HG02970 (cell line): ENCODE measurements around the gene MYO5B.

Experiments
- ATAC-seq: cut with Tn5 transposase; IDR thresholded peaks from one replicate; pipeline ENCODE4 v1.9.1; 2021; ENCODE audit warnings: mild to moderate bottlenecking, moderate library complexity, moderate number of reproducible peaks; ENCODE audit not compliant: unreplicated experiment, low FRiP score

MYO5B gene

DNA sequence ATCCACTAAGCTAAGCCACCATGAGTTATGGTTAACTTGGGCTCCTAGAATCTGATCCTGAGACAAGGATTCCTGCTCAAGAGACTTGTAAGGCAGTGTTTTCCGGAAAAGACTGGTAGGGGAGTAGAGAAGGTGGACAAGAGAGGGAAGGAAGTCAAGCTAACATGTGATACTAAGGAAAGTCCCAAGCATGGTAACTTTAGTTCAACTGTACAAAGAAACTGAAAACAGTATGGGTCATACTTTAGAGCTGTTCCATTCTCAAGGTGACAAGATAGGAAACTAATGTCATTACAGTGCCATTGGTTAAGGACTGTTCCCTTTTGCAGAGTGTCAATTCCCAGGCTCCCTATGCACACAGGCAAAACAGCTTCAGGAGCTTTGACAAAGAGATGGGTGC, 5.8 kb downstream of the MYO5B start:
- ATAC-seq = no peak

GRCh38 chr18:50188652-50189051, 6.3 kb downstream of the MYO5B start:
- no peak for ATAC-seq

DNA sequence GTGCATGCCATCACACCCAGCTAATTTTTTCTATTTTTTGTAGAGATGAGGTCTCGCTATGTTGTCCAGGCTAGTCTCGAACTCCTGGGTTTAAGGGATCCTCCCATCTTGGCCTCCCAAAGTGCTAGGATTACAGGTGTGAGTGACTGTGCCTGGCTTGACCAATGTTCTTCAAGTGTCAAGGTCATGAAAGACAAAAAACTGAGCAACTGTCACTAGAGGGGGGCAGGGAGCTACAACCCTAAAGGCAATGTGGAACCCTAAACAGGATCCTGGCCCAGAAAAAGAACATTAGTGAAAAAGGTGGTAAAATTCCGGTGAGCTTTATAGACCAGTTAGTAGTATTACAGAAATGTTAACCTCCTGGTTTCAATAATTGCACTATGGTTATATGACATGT, 7.3 kb downstream of the MYO5B start:
- no peak for ATAC-seq

- no peak for ATAC-seq
Observed at GRCh38 chr18:50186385-50186784, 8.6 kb downstream of the MYO5B start.

GRCh38 chr18:50183556-50183955, 11.4 kb downstream of the MYO5B start:
- ATAC-seq = no peak

- no peak for ATAC-seq
Observed at GRCh38 chr18:50182511-50182910, 12.4 kb downstream of the MYO5B start.

DNA sequence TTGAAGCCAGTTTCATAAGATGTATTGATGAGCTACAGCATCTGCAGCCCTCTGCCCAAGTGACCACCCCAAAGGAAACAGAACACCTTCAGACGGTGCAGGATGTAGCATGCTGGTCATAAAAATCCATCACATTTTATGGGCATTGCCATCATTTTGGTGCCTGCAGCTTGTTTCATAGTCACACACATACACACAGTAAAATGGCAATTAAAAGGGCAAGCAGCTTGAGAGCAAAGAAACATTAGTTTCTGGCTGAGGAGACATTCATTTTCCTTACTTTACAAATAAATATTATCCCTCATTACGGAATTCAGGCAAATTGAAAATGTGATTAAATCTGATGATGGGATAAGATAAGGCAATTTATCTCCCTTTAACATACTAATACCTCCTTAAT, 13.4 kb downstream of the MYO5B start:
- ATAC-seq = no peak

GRCh38 chr18:50179465-50179864, 15.5 kb downstream of the MYO5B start:
- ATAC-seq = no peak

DNA sequence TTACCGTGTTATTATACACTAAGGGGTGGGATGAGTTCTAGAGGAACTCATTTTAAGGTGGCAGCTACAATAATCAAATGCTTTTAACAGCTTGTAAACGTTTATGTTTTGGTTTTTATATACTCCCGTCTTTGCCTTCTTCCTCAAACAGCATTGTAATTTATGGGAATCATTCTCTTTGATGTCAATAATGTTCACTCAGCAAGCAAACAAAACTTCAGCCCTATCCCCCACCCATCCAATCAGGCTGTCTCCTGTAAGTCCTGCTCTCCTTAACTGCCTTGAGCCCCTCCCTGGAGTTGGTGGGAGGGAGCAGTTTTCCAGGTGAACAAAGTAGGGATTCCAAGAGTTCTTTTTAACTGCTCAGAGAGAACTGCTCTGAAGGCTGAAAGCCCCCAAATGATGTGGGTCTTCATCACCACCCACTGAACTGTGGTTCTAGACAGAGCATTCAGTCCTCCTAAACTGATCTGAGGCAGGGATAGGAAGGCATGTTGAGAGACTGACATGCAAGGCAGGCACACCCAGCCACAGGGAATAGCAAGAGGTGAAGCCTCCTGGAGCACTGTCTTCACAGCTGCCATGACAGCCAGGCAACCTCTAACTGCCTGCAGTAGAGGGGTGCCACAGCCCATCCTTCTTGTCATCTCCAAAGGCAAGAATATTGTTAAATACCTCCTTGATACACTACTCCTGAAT, 17.5 kb downstream of the MYO5B start:
- ATAC-seq = no peak

DNA sequence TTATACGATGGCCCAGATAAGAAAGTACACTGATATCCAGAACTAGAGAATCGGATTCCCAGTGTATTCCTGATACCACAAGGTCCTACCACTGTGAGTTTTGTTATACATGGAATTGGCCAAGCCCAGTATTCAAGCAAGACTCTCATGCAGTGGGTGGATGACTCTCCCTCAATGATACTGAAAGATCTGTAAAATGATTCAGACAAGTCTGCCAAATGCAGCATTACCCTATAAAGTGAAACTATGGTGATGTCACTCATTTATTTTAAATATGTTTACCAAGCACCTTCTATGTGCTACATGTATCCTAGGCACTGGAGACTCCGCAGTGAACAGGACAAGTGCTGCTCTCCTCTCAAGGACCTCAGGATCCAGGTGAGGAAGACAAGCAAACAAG, 22.6 kb downstream of the MYO5B start:
- ATAC-seq = no peak

- no peak for ATAC-seq
Observed at GRCh38 chr18:50171406-50171805, 23.5 kb downstream of the MYO5B start.

DNA sequence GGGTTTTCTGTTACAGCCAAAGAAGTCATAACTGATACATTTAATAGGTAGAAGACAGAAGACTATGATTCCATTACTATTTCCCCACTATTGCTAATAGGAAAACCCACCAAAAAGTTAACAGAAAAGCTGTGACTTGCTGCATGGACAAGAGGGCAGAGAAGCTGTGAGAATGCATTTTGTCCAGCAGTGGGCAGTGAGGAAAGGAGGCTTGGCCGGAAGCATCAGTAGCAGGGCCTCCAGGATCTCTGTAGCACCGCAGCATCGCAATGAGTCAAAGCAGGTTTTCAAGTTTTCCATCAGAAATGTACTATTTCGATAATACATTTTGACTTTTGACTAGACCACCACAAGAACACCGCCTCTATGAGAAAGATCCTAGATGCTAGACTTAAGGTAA, 24.9 kb downstream of the MYO5B start:
- ATAC-seq = no peak

- no peak for ATAC-seq
Observed at GRCh38 chr18:50169149-50169548, 25.8 kb downstream of the MYO5B start.

DNA sequence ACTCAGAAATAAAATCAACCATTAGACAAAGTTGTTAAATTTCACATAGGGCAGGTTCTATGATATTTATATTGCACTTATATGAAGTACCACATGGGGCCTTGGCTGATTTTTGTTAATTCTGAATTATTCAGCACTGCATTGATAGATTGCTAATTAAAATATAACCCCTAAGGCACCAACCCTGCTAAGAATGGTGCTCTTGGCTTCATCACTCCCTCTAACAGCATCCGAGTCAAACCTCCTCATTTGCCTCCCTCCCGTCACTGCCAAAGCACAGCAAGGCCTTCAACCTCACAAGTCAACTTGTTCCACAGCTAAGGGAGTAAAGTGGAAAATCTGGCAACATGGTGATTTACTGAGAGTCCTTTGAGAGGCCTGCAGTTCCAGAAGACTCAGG, 27.0 kb downstream of the MYO5B start:
- ATAC-seq = no peak

- ATAC-seq = no peak
Observed at GRCh38 chr18:50166901-50167300, 28.0 kb downstream of the MYO5B start.

DNA sequence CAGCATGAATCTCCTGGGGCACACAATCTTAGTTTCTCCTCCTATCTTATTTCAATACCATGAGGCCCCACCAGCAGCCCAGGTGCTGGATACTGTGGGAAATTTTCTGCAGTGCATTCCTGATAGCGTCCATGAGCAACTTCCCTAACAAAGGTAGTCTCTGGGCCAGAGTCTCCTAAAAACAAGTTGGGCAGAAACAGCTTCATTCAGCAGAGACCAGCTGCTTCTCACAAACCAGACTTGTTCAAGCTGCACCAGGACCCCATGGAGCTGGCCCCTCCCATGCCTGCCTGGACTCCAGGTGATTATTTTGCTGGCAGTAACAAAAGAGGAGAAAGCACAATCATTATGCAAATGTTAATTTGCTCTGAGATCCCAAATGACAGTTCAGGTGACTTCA, 31.4 kb downstream of the MYO5B start:
- ATAC-seq = no peak

- ATAC-seq = no peak
Observed at GRCh38 chr18:50162486-50163304, 32.3 kb downstream of the MYO5B start.

GRCh38 chr18:50161597-50162205, 33.2 kb downstream of the MYO5B start:
- ATAC-seq = no peak

DNA sequence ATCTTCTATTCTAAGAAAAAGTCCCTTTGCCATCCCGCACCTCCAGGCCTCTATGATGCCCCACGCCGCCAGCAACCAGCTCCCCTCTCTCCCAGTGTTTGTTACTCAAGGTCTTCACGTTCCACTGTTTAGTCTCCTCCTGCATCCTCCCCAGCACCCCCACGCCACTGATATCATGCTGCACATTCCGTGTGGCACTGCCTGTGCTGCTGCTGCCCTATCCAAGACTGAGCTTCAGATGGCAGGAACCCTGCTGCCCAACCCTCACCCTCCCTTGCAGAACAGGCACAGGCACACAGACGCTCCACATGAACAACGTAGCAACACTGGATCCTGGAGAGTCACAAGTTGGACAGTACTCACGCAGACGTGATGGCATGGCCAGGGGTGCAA, 35.3 kb downstream of the MYO5B start:
- ATAC-seq = no peak

GRCh38 chr18:50158866-50159653, 35.9 kb downstream of the MYO5B start:
- no peak for ATAC-seq

- ATAC-seq = no peak
Observed at GRCh38 chr18:50155406-50155805, 39.5 kb downstream of the MYO5B start.
